Measurements from ENCODE around the gene LGR6. TPM values are rescaled to one million over a fixed set of nuclear protein-coding genes. Genes with fewer than 3 reads are reported as not detected.
A peak's percentile ranks its signal among the peaks of the same experiment; 100 is the strongest.

Gene LGR6
- total and polyA plus RNA-seq, 10 of the 15 experiments (the other 5 are each of a cell fraction or from before 2014, with no cell fraction given) = not detected

DNA sequence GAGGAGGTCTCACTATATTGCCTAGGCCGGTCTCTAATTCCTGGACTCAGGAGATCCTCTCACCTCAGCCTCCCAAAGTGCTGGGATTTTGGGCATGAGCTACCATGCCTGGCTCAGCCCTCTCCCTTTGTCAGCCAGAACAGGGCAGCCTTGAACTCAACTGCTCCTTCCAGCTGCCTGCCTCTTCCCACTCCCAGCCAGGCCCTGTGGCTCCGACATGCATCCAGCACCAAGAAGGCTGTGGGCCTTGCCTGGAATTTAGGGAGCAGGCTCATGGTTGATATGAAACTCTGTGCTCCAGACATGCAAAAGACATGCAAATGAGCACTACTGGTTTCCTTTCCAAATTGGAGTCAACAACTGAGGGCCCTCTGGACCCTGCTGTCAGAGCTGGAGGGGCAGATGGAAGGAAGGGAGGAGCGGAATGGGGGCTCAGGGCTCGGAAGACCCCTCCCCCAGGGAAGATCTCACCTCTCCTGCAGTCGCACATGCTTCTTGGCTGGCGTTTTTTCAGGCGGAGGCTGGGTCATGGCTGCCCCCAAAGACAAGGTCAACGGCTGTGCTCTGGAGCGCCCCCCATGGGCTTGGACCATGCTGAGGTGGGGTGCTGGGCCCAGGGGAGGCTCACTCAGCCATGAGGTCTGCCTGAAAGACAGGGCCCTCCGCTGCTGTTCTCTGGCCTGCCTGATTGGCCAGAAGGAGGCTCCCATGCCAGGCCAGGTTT lies 34.6 kb upstream of the LGR6 start (continued):
- TF ChIP-seq MYB (IDR thresholded peaks at IDR 0.05; ENCODE audit: borderline replicate concordance, low read depth, low read length) (0 out of 2 replicates have a peak, but pooled peaks have one; percentile 17), FOS (IDR thresholded peaks at IDR 0.05; ENCODE audit: borderline replicate concordance, extremely low read depth, insufficient read length) (no peak), RB1 (IDR thresholded peaks at IDR 0.05; ENCODE audit: borderline replicate concordance) (no peak), EGR1 (IDR thresholded peaks at IDR 0.05; ENCODE audit: borderline replicate concordance in 1 of 2, low read depth in 2 of 2, low read length in 2 of 2) (no peak), POLR2A (IDR thresholded peaks at IDR 0.05; ENCODE audit: low read depth, low read length) (no peak; the same call in 1 of the 2 replicates), JUND (IDR thresholded peaks at IDR 0.05; ENCODE audit: low read depth, low read length) (no peak), KAT2A (conservative IDR thresholded peaks at IDR 0.05; ENCODE audit: control insufficient read depth, low read depth, low read length) (no peak), CHD4 (IDR thresholded peaks at IDR 0.05) (no peak), YY1 (IDR thresholded peaks at IDR 0.05; ENCODE audit: low read depth, low read length) (peak; percentile 69), E4F1 (IDR thresholded peaks at IDR 0.05; ENCODE audit: borderline replicate concordance, partially characterized antibody) (no peak), WRNIP1 (IDR thresholded peaks at IDR 0.05; ENCODE audit: borderline replicate concordance, low read depth, low read length) (no peak), POLR2AphosphoS2 (IDR thresholded peaks at IDR 0.05; ENCODE audit: low read depth, low read length) (no peak), MEF2B (IDR thresholded peaks at IDR 0.05; ENCODE audit: partially characterized antibody, poor library complexity, severe bottlenecking) (peak; percentile 56), SMAD5 (IDR thresholded peaks at IDR 0.05; ENCODE audit: low read depth) (no peak), JUNB (IDR thresholded peaks at IDR 0.05) (no peak)
- TF ChIP-seq, protein P1, sequence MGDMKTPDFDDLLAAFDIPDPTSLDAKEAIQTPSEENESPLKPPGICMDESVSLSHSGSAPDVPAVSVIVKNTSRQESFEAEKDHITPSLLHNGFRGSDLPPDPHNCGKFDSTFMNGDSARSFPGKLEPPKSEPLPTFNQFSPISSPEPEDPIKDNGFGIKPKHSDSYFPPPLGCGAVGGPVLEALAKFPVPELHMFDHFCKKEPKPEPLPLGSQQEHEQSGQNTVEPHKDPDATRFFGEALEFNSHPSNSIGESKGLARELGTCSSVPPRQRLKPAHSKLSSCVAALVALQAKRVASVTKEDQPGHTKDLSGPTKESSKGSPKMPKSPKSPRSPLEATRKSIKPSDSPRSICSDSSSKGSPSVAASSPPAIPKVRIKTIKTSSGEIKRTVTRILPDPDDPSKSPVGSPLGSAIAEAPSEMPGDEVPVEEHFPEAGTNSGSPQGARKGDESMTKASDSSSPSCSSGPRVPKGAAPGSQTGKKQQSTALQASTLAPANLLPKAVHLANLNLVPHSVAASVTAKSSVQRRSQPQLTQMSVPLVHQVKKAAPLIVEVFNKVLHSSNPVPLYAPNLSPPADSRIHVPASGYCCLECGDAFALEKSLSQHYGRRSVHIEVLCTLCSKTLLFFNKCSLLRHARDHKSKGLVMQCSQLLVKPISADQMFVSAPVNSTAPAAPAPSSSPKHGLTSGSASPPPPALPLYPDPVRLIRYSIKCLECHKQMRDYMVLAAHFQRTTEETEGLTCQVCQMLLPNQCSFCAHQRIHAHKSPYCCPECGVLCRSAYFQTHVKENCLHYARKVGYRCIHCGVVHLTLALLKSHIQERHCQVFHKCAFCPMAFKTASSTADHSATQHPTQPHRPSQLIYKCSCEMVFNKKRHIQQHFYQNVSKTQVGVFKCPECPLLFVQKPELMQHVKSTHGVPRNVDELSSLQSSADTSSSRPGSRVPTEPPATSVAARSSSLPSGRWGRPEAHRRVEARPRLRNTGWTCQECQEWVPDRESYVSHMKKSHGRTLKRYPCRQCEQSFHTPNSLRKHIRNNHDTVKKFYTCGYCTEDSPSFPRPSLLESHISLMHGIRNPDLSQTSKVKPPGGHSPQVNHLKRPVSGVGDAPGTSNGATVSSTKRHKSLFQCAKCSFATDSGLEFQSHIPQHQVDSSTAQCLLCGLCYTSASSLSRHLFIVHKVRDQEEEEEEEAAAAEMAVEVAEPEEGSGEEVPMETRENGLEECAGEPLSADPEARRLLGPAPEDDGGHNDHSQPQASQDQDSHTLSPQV (IDR thresholded peaks at IDR 0.05) = no peak
- TF ChIP-seq, protein P2, sequence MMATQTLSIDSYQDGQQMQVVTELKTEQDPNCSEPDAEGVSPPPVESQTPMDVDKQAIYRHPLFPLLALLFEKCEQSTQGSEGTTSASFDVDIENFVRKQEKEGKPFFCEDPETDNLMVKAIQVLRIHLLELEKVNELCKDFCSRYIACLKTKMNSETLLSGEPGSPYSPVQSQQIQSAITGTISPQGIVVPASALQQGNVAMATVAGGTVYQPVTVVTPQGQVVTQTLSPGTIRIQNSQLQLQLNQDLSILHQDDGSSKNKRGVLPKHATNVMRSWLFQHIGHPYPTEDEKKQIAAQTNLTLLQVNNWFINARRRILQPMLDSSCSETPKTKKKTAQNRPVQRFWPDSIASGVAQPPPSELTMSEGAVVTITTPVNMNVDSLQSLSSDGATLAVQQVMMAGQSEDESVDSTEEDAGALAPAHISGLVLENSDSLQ (IDR thresholded peaks at IDR 0.05) = peak; percentile 36; the same call in 1 of the 2 replicates
- TF ChIP-seq, protein P3, sequence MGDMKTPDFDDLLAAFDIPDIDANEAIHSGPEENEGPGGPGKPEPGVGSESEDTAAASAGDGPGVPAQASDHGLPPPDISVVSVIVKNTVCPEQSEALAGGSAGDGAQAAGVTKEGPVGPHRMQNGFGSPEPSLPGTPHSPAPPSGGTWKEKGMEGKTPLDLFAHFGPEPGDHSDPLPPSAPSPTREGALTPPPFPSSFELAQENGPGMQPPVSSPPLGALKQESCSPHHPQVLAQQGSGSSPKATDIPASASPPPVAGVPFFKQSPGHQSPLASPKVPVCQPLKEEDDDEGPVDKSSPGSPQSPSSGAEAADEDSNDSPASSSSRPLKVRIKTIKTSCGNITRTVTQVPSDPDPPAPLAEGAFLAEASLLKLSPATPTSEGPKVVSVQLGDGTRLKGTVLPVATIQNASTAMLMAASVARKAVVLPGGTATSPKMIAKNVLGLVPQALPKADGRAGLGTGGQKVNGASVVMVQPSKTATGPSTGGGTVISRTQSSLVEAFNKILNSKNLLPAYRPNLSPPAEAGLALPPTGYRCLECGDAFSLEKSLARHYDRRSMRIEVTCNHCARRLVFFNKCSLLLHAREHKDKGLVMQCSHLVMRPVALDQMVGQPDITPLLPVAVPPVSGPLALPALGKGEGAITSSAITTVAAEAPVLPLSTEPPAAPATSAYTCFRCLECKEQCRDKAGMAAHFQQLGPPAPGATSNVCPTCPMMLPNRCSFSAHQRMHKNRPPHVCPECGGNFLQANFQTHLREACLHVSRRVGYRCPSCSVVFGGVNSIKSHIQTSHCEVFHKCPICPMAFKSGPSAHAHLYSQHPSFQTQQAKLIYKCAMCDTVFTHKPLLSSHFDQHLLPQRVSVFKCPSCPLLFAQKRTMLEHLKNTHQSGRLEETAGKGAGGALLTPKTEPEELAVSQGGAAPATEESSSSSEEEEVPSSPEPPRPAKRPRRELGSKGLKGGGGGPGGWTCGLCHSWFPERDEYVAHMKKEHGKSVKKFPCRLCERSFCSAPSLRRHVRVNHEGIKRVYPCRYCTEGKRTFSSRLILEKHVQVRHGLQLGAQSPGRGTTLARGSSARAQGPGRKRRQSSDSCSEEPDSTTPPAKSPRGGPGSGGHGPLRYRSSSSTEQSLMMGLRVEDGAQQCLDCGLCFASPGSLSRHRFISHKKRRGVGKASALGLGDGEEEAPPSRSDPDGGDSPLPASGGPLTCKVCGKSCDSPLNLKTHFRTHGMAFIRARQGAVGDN (IDR thresholded peaks at IDR 0.05) = peak; percentile 78
